GM21390 (cell line): Measurements from ENCODE around the gene HOXB1.
"Not testable (repeated sequence)": the region's sequence is repeated elsewhere in the genome, so short reads cannot be mapped to it uniquely, and the experiment has no call there.

ENCODE experiments used
- ATAC-seq: cut with Tn5 transposase; IDR thresholded peaks from one replicate; pipeline ENCODE4 v1.9.1; 2021; ENCODE audit not compliant: unreplicated experiment

The HOXB1 gene

DNA sequence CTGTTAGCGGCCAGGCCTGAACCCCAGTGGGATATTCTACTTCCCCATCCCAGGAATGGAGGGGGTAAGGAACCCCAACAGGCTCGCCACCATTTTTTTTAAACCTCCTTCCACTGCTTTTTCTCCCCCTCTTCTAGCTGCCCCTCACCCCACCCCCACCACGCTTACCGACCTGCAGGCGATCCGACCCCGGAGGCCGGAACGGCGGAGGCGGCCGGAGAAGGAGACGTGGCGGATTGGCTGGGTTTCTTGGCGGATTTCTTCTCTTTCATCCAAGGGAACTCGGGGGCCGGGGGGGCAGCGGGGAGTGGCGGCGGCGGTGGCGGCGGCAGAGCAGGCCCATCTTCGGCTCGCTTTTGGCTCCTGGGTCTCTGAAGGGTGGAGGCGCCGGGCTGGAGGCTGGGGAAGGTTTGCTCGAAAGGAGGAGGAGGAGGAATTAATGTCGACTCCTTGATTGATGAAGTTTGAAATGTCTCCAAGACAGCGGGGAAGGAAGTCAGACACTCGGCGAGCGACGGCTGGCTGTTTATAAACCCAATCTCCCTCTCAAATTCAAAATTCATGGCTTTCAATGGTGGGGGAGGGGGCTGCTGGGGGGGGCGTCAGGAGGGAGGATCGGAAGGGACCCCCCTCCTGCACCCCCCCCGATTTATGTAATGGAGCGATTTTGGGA, 13.7 kb upstream of the HOXB1 start:
- no peak for ATAC-seq

DNA sequence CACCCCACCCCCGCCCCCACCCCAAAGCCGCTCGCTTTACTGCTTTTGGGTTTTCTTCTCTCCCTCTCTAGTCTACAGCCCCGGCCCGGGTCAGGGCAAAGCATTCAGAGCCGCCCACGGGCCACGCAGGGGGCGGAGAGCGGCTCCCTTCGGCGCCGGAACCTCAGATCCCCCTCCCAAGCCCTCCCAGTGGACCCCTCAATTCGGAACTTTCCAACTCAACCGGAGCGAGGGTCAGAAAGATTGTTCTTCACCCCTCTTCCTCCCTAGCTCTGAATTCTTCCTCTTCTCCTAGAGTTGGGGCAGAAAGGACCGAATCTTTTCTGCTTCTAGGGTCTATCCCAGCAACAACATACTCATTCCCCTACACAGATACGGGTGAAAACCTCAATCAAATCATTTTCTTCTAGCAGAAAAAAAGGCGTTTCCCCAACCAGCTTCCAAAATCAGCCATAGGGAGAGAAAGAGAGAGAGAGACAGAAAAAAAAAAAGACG, 13.1 kb upstream of the HOXB1 start:
- ATAC-seq, result no peak

DNA sequence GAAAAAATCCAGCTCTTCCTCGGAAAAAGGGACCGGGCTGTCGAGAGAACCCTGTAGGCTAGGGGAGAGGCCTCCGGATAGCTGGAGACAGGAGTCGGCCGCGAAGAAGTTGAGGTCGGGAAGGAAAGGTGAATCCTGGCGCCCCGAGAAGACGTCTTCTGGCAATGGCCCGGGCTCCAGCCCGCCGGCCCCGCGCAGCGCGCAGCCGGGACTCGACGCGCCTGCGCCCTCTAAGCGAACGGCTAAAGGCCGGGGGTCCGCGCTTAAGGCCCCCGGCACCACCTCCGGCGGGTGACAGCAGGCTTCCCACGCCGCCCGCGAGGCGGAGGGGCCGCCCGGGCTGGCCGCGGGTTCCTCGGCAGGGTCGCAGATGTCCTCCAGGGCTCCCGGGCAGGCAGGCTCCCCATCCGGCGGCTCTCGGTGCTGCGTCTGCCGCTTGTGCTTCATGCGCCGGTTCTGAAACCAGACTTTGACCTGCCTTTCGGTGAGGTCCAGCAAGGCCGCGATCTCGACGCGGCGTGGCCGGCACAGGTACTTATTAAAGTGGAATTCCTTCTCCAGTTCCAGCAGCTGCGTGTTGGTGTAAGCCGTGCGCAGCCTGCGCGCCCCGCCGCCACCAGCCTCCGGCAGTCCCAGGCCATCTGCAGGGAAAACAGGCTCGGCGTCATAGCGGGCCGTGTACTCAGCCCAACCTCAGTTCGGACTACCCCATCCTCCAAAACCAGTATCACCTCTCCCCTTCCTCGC, 12.5 kb upstream of the HOXB1 start:
- ATAC-seq, result no peak

DNA sequence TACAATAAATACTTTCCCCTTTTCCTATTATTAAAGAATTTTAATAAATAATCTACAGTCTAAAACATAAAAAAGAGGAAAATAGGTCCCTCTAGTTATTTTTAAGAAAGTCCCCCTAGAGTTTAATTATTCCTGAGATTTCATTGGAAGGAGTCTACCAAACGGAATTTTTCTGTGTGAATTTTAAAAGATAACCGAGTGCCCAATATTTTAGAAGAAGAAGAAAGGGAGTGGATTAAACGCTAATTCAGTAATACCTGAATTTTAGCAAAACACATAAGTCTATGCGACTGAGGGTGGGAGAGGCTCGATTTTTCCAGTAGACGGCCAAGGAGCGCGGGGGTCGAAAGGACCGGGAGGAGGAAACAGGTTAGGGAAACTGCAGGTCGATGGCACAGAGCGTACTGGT, 11.9 kb upstream of the HOXB1 start:
- ATAC-seq, result no peak

DNA sequence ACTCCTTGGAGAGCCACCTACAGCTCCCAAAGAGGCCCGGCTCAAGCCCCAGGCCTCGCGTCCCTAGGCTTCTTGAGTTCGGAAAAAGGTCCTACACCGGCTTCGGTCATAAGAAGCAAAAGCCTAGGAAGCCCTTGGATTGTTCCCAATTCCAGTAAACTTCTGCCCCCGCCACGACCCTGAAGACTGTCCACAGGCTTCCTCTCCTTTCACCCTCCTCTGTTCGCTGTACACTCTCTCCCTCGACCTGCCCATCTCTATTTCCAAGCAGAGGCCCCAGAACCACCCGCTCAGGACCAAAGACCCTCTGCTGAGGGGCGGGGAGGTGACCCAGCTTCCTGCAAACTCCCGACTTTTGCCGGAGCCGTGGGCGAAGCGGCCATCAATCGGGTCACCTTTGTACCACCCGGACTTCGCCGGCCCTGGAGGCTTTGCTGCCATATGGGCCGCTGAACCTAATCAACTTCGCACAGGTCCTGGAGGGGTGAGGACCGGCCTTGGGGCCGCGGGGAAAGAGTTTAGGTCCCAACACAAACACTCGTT, 11.4 kb upstream of the HOXB1 start:
- no peak for ATAC-seq

DNA sequence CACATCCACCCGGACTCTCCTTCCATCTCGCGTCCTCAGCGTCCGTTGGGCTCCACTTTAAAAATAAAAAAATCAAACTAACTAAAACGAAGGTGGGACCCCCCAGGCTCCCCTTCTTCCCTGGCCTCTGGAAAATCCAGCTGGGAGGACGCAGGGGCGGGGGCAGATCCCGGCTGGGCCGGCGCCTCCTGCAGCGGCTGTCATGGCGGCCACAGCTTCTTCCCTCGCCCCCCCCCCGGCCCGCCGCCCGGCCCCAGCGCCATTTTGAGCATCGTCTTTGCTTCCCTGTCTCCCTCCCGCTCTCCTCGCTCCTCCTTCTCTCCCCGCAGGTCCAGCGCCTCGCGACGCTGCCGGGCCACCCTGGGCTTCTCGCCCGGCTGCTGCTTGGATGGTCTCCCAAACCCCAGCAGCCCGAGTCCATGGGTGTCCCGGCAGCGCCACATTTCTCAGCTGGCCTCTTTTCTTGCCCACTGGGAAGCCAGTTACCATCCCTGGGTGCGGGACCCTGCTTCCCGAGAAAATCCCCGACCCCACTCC, 10.8 kb upstream of the HOXB1 start:
- no peak for ATAC-seq

DNA sequence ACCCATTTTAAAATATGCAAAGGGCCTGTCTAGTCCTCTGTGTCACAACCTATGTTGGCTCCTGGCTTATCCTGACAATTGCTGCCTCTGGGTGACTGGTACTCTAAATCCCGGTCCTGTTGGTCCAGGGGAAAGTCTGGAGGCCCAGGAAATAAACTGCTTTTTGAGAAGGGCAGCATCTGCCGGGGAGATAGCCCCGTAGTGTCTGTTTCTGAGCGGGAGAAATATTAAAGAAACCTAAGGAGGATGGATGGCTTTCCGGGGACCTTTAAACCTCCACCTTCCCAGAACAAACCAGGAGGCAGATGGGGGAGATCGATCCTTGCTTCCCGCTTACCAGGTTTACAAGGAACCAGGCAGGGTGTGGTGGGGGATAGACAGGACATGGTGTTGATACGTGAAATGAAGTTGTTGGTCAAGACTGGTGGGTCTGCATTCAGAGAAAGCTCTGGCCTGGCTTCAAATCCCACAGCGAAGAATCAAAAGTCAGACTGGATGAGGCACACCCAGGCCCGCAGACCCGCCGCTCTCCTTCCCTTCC, 10.3 kb upstream of the HOXB1 start:
- ATAC-seq, result no peak

DNA sequence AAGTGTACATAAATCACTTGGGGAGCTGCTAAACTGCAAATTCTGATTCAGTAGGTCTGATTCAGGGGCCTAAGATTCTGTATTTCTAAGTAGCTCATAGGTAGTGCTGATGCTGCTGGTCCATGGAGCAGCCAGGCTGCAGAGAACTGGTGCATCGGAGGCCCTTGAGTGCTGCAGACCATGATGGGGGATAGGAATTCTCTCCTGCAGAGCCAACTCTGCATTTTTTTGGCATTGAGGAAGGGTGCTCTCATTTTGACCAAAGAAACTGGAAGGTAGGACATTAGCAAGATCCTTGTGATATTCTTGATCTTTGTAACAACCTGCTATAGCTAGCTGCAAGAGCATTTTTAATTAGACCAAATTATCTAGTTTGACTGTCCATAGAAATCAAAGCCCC, 9.4 kb upstream of the HOXB1 start:
- ATAC-seq, result no peak

DNA sequence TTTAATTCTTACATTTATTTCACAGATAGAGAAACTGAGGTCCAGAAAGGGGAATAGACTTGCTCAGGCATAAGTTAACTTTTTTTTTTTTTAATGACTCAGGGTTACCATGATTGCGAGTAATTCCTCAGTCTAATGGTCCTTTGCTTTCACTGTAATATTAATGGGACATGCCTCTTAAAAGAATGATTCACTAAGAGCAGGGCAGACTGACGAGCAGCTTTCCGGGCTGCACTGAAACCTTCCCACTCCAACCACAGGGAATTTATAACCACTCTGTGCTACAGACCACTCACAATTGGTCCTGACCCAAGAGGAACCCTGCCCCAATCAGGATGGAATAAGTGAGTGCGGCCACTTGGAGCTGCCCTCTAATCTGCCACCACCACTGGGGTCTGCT, 8.4 kb upstream of the HOXB1 start:
- ATAC-seq, result no peak

DNA sequence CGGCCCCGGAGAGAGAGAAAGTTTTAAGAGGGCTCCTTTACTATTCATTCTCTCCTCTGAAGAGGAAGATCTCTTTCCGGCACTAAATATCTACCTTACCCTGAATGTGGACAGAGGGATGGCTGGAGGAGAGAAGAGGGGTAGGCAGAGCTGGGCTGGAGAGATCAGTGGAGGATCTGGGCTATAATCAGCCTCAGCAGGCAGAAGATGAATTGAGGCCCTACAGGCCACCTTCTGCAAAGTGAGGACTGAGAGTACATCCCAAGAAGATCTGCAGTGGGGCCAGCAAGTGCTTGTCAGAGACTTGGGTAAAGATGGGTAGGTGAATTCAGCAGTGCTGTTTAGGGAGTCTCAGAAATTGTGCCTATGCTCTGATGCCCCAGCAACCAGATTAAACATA, 6.5 kb upstream of the HOXB1 start:
- no peak for ATAC-seq

DNA sequence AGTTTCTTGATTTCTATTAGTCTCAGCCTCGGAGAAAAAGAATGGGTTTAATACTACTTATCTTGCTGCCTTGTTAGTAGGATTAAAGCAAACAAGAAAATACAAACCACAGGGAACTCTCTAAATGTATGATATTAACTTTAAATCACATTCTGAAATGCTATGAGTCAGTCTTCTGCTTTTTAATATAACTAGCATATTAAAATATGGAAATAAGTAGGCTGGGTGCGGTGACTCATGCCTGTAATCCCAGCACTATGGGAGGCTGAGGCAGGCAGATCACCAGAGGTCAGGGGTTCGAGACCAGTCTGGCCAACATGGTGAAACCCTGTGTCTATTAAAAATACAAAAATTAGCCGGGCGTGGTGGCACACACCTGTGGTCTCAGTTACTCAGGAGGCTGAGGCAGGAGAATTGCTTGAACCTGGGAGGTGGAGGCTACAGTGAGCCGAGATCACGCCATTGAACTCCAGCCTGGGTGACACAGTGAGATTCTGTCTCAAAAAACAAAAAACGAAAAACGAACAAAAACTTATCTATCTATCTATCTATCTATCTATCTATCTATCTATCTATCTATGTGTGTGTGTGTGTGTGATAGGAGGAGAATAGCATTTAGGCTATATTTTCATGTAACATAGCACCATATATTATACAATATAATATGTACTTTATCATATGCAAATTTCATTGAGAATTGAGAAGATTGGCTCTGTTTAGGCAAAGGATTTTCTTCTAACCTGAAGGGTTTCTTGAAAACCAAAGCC, 5.2 kb upstream of the HOXB1 start:
- not testable (repeated sequence) for ATAC-seq

DNA sequence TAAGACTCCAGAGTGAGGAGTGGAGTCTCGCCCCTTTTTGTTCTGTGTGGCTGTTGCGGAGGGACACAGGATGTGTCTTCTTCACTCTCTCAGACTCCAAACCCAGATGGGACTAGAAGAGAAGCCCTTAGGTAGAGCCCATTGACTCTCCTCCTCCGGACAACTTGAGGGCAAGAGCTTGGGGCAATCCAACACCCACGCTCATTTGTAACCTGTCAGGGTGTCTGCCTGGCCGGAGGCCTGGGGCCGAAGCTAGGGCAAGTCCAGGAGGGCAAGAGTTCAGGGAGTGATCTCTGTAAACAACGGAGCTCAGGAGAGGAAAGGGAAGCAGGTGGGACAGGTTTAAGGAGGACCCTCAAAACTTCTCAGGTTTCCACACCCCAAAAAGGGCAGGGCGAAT, 1.4 kb upstream of the HOXB1 start:
- no peak for ATAC-seq

DNA sequence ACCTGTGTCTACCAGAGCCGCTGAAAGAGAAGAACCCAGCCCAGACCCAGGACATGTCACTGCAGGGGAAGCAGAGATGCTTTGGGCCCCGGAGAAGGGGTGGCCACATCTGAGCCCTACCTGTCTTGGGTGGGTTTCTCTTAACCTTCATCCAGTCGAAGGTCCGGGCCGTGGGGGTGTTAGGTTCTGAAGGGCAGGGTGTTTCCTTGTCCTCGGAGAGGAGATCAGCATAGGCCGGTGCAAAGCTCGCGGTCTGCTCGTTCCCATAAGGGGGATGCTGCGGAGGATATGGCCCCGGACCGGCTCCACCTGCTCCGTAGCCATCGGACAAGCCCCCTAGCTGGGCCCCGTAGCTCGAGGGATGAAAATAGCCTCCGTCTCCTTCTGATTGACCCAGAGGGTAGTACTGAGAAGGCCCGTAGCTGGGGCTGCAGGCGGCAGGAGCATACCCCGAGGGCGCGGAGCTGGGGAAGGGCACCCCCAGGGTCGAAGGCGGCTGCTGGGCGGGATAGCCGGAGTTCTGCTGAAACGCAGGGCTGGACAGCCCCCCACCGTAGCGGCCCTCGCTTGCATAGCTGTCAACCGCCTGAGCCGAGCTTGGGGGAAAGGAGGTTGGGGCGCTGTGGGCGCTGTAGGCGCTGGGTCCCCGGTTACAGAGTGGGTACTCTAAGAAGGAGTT, 464 bp downstream of the HOXB1 start:
- no peak for ATAC-seq

DNA sequence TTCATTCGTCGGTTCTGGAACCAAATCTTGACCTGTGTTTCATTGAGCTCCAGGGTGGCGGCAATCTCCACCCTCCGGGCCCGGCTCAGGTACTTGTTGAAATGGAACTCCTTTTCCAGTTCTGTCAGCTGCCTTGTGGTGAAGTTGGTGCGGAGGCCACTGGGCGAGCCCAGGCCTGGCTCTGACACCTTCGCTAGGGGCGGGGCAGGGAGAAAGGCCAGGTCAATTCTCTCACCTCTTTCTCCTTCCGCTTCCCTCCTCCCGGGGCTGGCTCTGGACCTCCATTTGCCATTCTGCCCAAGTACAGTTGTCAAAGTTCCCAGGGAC, 1.2 kb downstream of the HOXB1 start:
- no peak for ATAC-seq

DNA sequence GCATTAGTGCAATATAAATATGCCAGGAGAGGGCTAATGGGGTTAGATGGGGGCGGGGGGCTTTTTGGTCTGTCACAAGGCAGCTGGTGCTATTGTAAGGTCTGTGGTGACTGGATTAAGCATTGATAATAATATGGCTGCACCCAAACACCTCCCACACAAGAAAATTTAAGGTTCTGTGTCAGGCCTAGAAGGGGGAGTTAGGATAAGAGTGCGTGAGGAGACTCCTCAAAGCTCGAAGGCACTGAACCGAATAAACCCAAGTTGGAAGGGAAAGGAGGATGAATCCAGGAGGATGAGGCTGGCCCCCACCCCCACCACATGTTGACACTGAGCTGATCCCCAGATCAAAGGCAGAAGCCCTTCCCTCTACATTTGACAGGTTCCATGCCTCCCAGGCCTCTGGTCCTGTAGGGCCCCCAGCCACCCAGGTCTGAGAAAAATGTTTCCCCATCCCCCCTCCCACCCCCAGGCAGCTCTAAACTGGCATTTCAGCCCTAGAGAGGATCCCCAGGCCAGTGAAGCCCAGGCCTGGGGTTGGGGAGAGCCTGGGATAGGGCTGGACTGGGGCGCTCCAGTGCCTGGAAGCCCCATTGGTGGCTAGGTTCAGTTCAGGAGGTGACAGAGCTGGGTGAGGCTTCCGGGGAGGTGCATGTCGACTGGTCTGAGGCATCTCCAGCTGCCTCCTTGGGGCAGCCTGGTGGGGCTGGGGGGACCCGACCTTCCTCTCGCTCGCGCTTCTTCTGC, 1.7 kb downstream of the HOXB1 start:
- ATAC-seq, result no peak

DNA sequence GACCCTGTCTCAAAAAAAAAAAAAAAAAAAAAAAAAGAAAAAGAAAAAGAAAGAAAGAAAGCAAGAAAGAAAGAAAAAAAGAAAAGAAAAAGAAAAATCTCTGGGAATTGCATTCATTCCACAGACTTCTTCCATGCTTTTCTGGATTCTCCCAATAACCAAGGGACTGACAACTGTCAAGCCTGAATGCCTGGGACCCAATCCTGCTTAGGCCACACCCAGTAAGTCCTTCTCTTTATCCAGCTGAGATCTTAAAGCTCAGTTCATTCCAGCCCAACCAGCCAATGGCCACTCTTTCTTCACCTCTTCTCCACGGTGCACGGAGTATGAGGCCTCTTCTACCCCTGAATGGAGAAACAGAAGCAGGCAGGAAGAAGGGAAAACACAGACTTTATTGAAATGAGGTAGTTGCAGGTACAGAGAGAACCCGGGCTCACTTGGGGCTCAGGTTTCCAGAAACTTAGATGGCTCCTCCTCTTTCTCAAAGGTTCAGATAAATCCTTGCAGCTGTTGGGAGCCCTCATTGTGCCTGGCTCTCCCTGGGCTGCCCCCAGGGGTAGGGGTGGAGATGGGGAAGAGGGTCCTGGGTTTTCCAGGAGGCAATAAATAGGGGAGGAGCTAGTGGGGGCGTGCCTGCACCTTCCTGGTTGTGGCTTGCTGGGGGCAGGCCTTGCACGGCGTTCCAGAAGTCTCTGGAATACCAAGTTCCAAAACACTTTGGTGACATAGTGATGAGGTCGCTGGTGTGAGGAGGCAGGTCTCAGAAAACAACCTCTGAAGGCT, 2.5 kb downstream of the HOXB1 start:
- no peak for ATAC-seq

DNA sequence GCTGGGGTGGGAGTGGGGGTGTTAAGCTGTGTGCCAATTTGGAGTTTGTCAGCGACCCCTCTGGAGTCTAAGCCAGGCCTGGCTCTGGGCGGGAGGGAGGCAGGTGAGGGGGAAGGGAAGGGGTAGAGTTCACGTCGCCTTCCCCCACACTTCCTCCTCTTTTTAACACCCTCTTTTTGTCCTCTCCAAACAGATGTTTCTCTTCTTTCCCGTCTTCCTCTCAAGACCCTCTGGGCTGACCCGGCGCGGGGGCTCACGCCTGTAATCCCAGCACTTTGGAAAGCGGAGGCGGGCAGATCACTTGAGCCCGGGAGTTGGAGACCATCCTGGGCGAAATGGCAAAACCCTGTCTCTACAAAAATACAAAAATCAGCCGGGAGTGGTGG, 3.3 kb downstream of the HOXB1 start:
- ATAC-seq, result no peak

DNA sequence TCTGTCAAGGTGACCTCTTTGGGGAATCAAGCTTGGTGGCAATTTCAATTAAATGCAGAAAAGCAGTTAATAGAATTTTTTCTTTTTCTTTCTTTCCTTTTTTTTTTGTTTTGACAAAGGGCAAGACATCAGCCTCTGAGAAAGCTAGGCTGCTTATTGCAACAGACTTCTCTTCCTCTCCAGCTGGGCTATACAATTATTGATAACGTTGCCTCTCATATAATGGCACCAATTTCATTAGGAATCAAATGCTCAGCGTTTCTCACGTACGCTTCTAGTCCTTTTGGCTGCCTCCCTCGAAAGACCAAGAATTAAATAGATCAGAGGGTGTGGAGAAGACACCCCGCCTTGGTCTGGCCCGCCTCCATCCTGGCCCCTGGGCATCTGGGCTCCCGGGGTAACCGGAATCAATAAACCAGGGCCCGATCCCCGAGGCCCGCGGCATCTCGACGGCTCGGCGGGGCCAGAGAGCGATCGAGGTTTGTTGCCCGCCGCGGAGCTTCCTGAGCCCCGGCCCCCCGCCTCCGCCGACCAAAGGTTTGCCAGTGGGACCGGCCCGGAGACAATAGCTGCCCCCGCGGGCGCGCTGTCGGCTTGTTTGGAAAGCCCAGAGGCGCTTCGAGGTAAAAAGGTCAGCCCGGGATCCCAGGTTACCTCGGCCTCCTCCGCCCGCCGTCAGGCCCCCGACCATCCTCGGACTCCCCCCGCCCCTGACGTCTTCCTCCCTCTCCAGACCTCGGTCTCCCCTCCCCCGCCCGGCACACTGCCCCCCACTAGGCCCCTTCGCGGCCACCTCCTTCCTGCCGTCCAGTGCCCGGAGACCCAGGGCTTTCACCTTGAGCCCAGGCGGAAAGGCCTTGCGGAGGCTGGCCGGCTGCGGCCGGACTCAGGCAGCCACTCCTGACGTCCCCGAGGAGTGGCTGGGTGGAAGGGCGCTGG, 3.9 kb downstream of the HOXB1 start:
- ATAC-seq, result no peak
